ENCODE measurements around the gene PHC2.

DNA sequence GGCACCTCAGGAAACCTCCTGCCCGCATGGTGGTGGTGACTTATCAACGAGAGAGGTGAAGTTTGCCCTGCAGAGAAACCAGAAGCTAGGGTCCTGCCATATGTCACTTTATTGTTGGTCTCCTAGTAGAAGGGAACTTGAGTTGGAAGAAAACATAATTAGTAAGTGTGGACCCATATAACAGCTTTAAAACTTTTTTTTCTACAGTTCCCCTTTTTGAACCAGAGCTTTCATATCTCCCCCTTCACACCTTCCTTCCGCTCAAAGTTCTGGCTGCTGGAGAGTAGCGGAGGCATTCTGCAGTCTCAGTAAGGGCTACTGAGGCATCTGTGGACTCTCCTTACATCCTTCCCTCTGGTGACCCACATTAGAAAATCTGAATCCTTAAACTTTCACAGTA, 48.9 kb downstream of the PHC2 start:
- TF ChIP-seq EZH2phosphoT487 (IDR thresholded peaks at IDR 0.05; ENCODE audit: borderline replicate concordance): no peak
- TF ChIP-seq, protein P1, sequence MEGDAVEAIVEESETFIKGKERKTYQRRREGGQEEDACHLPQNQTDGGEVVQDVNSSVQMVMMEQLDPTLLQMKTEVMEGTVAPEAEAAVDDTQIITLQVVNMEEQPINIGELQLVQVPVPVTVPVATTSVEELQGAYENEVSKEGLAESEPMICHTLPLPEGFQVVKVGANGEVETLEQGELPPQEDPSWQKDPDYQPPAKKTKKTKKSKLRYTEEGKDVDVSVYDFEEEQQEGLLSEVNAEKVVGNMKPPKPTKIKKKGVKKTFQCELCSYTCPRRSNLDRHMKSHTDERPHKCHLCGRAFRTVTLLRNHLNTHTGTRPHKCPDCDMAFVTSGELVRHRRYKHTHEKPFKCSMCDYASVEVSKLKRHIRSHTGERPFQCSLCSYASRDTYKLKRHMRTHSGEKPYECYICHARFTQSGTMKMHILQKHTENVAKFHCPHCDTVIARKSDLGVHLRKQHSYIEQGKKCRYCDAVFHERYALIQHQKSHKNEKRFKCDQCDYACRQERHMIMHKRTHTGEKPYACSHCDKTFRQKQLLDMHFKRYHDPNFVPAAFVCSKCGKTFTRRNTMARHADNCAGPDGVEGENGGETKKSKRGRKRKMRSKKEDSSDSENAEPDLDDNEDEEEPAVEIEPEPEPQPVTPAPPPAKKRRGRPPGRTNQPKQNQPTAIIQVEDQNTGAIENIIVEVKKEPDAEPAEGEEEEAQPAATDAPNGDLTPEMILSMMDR (conservative IDR thresholded peaks at IDR 0.05; ENCODE audit: low read length): no peak
